Measurements from ENCODE around the gene HAND2. TPM values are rescaled to one million over a fixed set of nuclear protein-coding genes. Genes with fewer than 3 reads are reported as not detected.

The HAND2 gene
- total and polyA plus RNA-seq, 2 of the 8 experiments (the other 6 are each of a cell fraction or from before 2014, with no cell fraction given): 0.05 TPM; not detected in 1

- H2BK20ac ChIP-seq (ENCODE audit: low read length): no peak overlapping the region
- peaks cover 97 to 100% (median 100%) of the 10 kb centered on the region in 4 experiments for H3K27me3 ChIP-seq (replicated peaks in 1 of 4; ENCODE audit: control insufficient read depth in 3 of 4, extremely low read depth in 1 of 4, insufficient read depth in 3 of 4, low read length in 3 of 4)
- H3K4ac ChIP-seq (replicated peaks; ENCODE audit: insufficient read length, low read depth, low read length): no peak overlapping the region
- H3K27ac ChIP-seq (ENCODE audit: low read depth, low read length): no peak overlapping the region
- peaks cover 15 to 39% of the 10 kb centered on the region in 2 experiments for H4K20me1 ChIP-seq (replicated peaks in 1 of 2; ENCODE audit: control insufficient read depth in 1 of 2, insufficient read depth in 2 of 2, low read length in 2 of 2)
- no peaks in the 10 kb centered on the region for H3K9me3 ChIP-seq (ENCODE audit: insufficient read depth in 2 of 2, low read depth in 1 of 2, low read length in 1 of 2)
- no peak overlapping the region; the same call in 1 of the 2 replicates for H4K8ac ChIP-seq (ENCODE audit: extremely low read depth, insufficient read depth, low read length)
- DNase-seq (ENCODE audit: low read depth in 1 of 2, low spot score in 2 of 2): peak in 1 of 2 experiments; percentile 74
- H2BK15ac ChIP-seq (ENCODE audit: low read length): no peak overlapping the region
- FAIRE-seq: no peak
- H3K4me2 ChIP-seq (ENCODE audit: insufficient read depth in 1 of 2, low read depth in 2 of 2, low read length in 2 of 2): peak overlapping the region; percentile 61 to 72
- peak overlapping the region; percentile 12 to 51 (median 16); a peak in 5 of 8 replicates for H3K4me3 ChIP-seq (ENCODE audit: extremely low read depth in 1 of 4, insufficient read depth in 2 of 4, low read depth in 3 of 4, low read length in 4 of 4)
- no peak overlapping the region for H2BK120ac ChIP-seq (replicated peaks; ENCODE audit: low read depth, low read length)
- H3K23me2 ChIP-seq (ENCODE audit: low read depth, low read length): no peaks in the 10 kb centered on the region; the same call in 1 of the 2 replicates
- no peak overlapping the region for H2AFZ ChIP-seq (ENCODE audit: low read length)
- 4% methylated on average over 48 of the region's 48 CpGs; no CpG with 5 or more reads in 1 of the 2 experiments for WGBS, 2 experiments (ENCODE audit: extremely low coverage in 1 of 2, insufficient coverage in 1 of 2, insufficient read length in 1 of 2, insufficient replicate concordance in 2 of 2, low coverage in 1 of 2, low lambda C conversion rate in 2 of 2, missing lambda C conversion rate in 1 of 2)
- ChIA-PET CTCF (ENCODE audit: partially characterized antibody) (interaction anchor here (0.6 to 1.9 kb wide), 10 partner anchors 9 to 304 kb away, joined by 3 to 10 read pairs (median 4); partner anchors contain the start of gene HAND2), POLR2A (ENCODE audit: partially characterized antibody) (interaction anchor here (0.9 to 1.1 kb wide), 2 partner anchors 13 to 22 kb away, joined by 3 to 4 read pairs; partner anchors contain the start of gene HAND2)
- no peak overlapping the region for H4K91ac ChIP-seq (replicated peaks; ENCODE audit: insufficient read length, low read length)
- no peak overlapping the region; the same call in 1 of the 2 replicates for H2BK12ac ChIP-seq (ENCODE audit: low read depth, low read length)
- H3K9ac ChIP-seq (replicated peaks in 1 of 4; ENCODE audit: extremely low read depth in 1 of 4, low read depth in 3 of 4, low read length in 3 of 4): no peak overlapping the region; a peak in 1 of 7 replicates
- H2AK5ac ChIP-seq (ENCODE audit: low read depth, low read length): no peak overlapping the region
- no peaks in the 10 kb centered on the region for H3K79me2 ChIP-seq (ENCODE audit: control insufficient read depth in 1 of 2, insufficient read depth in 2 of 2, low read length in 2 of 2)
- no peak overlapping the region for H4K5ac ChIP-seq (ENCODE audit: insufficient read length, low read depth, low read length)
- H2BK5ac ChIP-seq (ENCODE audit: low read depth, low read length): no peak overlapping the region
- H3K56ac ChIP-seq (replicated peaks; ENCODE audit: insufficient read length, low read depth, low read length): no peak overlapping the region
- no peaks in the 10 kb centered on the region for H3K79me1 ChIP-seq (ENCODE audit: low read depth, low read length)
- no peak overlapping the region for H3K18ac ChIP-seq (ENCODE audit: extremely low read depth, low read length)
- H3K14ac ChIP-seq (ENCODE audit: insufficient read length): no peak overlapping the region
- H3K23ac ChIP-seq (ENCODE audit: insufficient read length): no peak overlapping the region
- H3K36me3 ChIP-seq (ENCODE audit: control insufficient read depth in 2 of 4, insufficient read depth in 4 of 4, low read length in 3 of 4): no peaks in the 10 kb centered on the region
- peaks cover 4 to 13% (median 12%) of the 10 kb centered on the region in 4 experiments for H3K4me1 ChIP-seq (replicated peaks in 1 of 4; ENCODE audit: control insufficient read depth in 3 of 4, insufficient read depth in 4 of 4, low read length in 3 of 4)
- TF ChIP-seq SIRT6 (IDR thresholded peaks at IDR 0.05; ENCODE audit: low read length): no peak
- TF ChIP-seq ATF3 (IDR thresholded peaks at IDR 0.05; ENCODE audit: insufficient read depth, low read depth, low read length): no peak
- peak; percentile 97 for TF ChIP-seq EZH2 (IDR thresholded peaks at IDR 0.05; ENCODE audit: low read depth, low read length, severe bottlenecking)
- TF ChIP-seq SP4 (IDR thresholded peaks at IDR 0.05; ENCODE audit: low read length): no peak
- TF ChIP-seq SUZ12 (IDR thresholded peaks at IDR 0.05; ENCODE audit: low read length): peak; percentile 96
- 0 out of 2 replicates have a peak, but pooled peaks have one; percentile 8 for TF ChIP-seq TCF12 (IDR thresholded peaks at IDR 0.05; ENCODE audit: low read depth, low read length)
- TF ChIP-seq CTBP2 (IDR thresholded peaks at IDR 0.05; ENCODE audit: borderline replicate concordance, insufficient read depth, insufficient read length, low read length): peak; percentile 91
- TF ChIP-seq RNF2 (IDR thresholded peaks at IDR 0.05; ENCODE audit: borderline replicate concordance, low read depth, low read length, missing control alignments, poor library complexity, severe bottlenecking): peak; percentile 96
- peak; percentile 5; the same call in 1 of the 2 replicates for TF ChIP-seq EGR1 (IDR thresholded peaks at IDR 0.05; ENCODE audit: borderline replicate concordance, low read depth, low read length)
- TF ChIP-seq ASH2L (IDR thresholded peaks at IDR 0.05; ENCODE audit: low read length): peak; percentile 47
These were observed 13.2 kb downstream of the HAND2 start for GRCh38 chr4:173516621-173517524.
